ENCODE results near the gene FMNL3.
"Not testable (repeated sequence)": the region's sequence is repeated elsewhere in the genome, so short reads cannot be mapped to it uniquely, and the experiment has no call there.

The FMNL3 gene

GRCh38 chr12:49612210-49612609 lies 95.0 kb downstream of the FMNL3 start:
- H3K27ac ChIP-seq, result no peak overlapping the region
- DNase-seq (ENCODE audit: low read depth, low spot score), result no peak

- H3K27ac ChIP-seq; DNase-seq (ENCODE audit: low read depth, low spot score): not testable (repeated sequence)
Observed at GRCh38 chr12:49610785-49611184, 96.4 kb downstream of the FMNL3 start.

- no peak overlapping the region for H3K27ac ChIP-seq
- no peak for DNase-seq (ENCODE audit: low read depth, low spot score)
Observed at GRCh38 chr12:49609875-49610154, 97.4 kb downstream of the FMNL3 start.

GRCh38 chr12:49609059-49609874 lies 97.9 kb downstream of the FMNL3 start:
- no peak overlapping the region for H3K27ac ChIP-seq
- no peak for DNase-seq (ENCODE audit: low read depth, low spot score)

- H3K27ac ChIP-seq; DNase-seq (ENCODE audit: low read depth, low spot score): not testable (repeated sequence)
Observed at GRCh38 chr12:49605539-49605938, 101.7 kb downstream of the FMNL3 start, which contains the start of gene FAM186B. Gene FAM186B, minus strand, starts transcription at chr12:49605639. Its CDS starts 162 bp downstream, at chr12:49605477.

- H3K27ac ChIP-seq, result no peak overlapping the region
- DNase-seq (ENCODE audit: low read depth, low spot score), result no peak
Observed at GRCh38 chr12:49604856-49605255, 102.3 kb downstream of the FMNL3 start.

GRCh38 chr12:49603721-49604120 lies 103.5 kb downstream of the FMNL3 start:
- no peak for DNase-seq (ENCODE audit: low read depth, low spot score)
- H3K27ac ChIP-seq, result no peak overlapping the region

- no peak overlapping the region for H3K27ac ChIP-seq
- DNase-seq (ENCODE audit: low read depth, low spot score), result no peak
Observed at GRCh38 chr12:49599961-49600360, 107.2 kb downstream of the FMNL3 start.

GRCh38 chr12:49598527-49598926 lies 108.7 kb downstream of the FMNL3 start:
- no peak overlapping the region for H3K27ac ChIP-seq
- DNase-seq (ENCODE audit: low read depth, low spot score), result no peak

- no peak for DNase-seq (ENCODE audit: low read depth, low spot score)
- H3K27ac ChIP-seq, result no peak overlapping the region
Observed at GRCh38 chr12:49588721-49589516, 118.3 kb downstream of the FMNL3 start.

GRCh38 chr12:49588281-49588680 lies 118.9 kb downstream of the FMNL3 start:
- no peak overlapping the region for H3K27ac ChIP-seq
- DNase-seq (ENCODE audit: low read depth, low spot score), result no peak

- no peak for DNase-seq (ENCODE audit: low read depth, low spot score)
- H3K27ac ChIP-seq, result no peak overlapping the region
Observed at GRCh38 chr12:49587174-49587908, 119.9 kb downstream of the FMNL3 start.
